T-cell (primary cell): Measurements from ENCODE around the gene SSC5D. TPM values are rescaled to one million over a fixed set of nuclear protein-coding genes. Genes with fewer than 3 reads are reported as not detected.

Experiments used
- ATAC-seq, 4 experiments: fragments of 200-7000 bp in 3 of 4; fragments of 150-1000 bp in 1 of 4; cut with Tn5 transposase; replicated peaks in 1 of 4; 1 replicate in 3 of 4; 2 replicates in 1 of 4; pipeline ENCODE4 v1.10.0; 2021; ENCODE audit warnings: moderate library complexity in 3 of 4, mild to moderate bottlenecking in 2 of 4, moderate number of reproducible peaks in 1 of 4
- CTCF ChIA-PET, 2 donors: fragments of 300-600 bp; sonication (Branson Sonifier 250); formaldehyde crosslinking; loops; one replicate each; lab custom pipeline; 2022; ENCODE audit warnings: antibody characterized with exemption in 2 of 2; lab: Charles Lee
- POLR2A ChIA-PET, 2 donors: fragments of 300-600 bp; sonication (Branson Sonifier 250); formaldehyde crosslinking; loops; one replicate each; lab custom pipeline; 2022; ENCODE audit warnings: antibody characterized with exemption in 2 of 2; lab: Charles Lee
- DNase-seq, 35 experiments: peaks; one replicate each; pipeline versions ENCODE4 v3.0.0 to v3.0.0-alpha.2; 2013 to 2023
- H3K27ac ChIP-seq: one replicate; pipeline ENCODE4 v1.5.1; 2013; ENCODE audit warnings: low read length
- H3K27me3 ChIP-seq, 2 experiments: replicated peaks in 1 of 2; 1 replicate in 1 of 2; 2 replicates in 1 of 2; pipeline versions ENCODE4 v1.6.1 to v1.7.0; 2013; ENCODE audit warnings: low read length in 1 of 2, mixed read lengths in 1 of 2; ENCODE audit not compliant: control insufficient read depth in 2 of 2, insufficient read depth in 2 of 2; ENCODE audit errors: extremely low read depth in 1 of 2
- H3K36me3 ChIP-seq, 2 donors: 1 replicate in 1 of 2; 2 replicates in 1 of 2; pipeline versions ENCODE4 v1.6.1 to v1.7.0; 2013; ENCODE audit warnings: low read length in 1 of 2; ENCODE audit not compliant: control insufficient read depth in 2 of 2, insufficient read depth in 1 of 2; ENCODE audit errors: extremely low read depth in 1 of 2
- H3K4me1 ChIP-seq, 2 experiments: 1 replicate in 1 of 2; 2 replicates in 1 of 2; pipeline versions ENCODE4 v1.6.1 to v1.7.0; 2013; ENCODE audit warnings: low read length in 2 of 2, mixed read lengths in 1 of 2; ENCODE audit not compliant: insufficient read depth in 2 of 2, control insufficient read depth in 1 of 2; ENCODE audit errors: extremely low read depth in 1 of 2
- H3K4me3 ChIP-seq, 2 donors: 1 replicate in 1 of 2; 2 replicates in 1 of 2; pipeline versions ENCODE4 v1.5.1 to v1.7.0; 2013; ENCODE audit warnings: mild to moderate bottlenecking in 2 of 2, low read length in 1 of 2, moderate library complexity in 1 of 2; ENCODE audit not compliant: control insufficient read depth in 1 of 2; ENCODE audit errors: extremely low read depth in 1 of 2
- H3K9me3 ChIP-seq: 2 replicates; pipeline ENCODE4 v1.7.0; 2013
- H3K27ac Mint-ChIP-seq, 2 donors: one replicate each; pipeline ENCODE4 v1.8.0; 2020 to 2021; ENCODE audit warnings: mild to moderate bottlenecking in 2 of 2, mixed read lengths in 2 of 2
- H3K27me3 Mint-ChIP-seq, 2 donors: one replicate each; pipeline ENCODE4 v1.8.0; 2021 to 2022; ENCODE audit warnings: mixed read lengths in 2 of 2
- H3K36me3 Mint-ChIP-seq: one replicate; pipeline ENCODE4 v1.8.0; 2021; ENCODE audit warnings: mixed read lengths
- H3K4me1 Mint-ChIP-seq, 3 donors: one replicate each; pipeline ENCODE4 v1.8.0; 2020 to 2022; ENCODE audit warnings: mixed read lengths in 3 of 3, mild to moderate bottlenecking in 1 of 3
- H3K4me3 Mint-ChIP-seq, 3 donors: one replicate each; pipeline ENCODE4 v1.8.0; 2020 to 2022; ENCODE audit warnings: mild to moderate bottlenecking in 3 of 3, mixed read lengths in 3 of 3, moderate library complexity in 3 of 3
- H3K9me3 Mint-ChIP-seq, 3 donors: one replicate each; pipeline ENCODE4 v1.8.0; 2020 to 2022; ENCODE audit warnings: mixed read lengths in 3 of 3
- total RNA-seq, 35 experiments: library from RNA in 6 of 35; stranded (reverse) in 6 of 35; fragments of 120-200 nt in 1 of 35; gene quantifications; one replicate each; pipeline versions ENCODE4 v1.2.1 to v1.2.4 and lab custom pipeline; 2013 to 2026

SSC5D gene
- total RNA-seq, 5 donors from 2014 or later (not counting 1 experiment from before 2014, with no cell fraction given), result 0.38 to 1.3 (median 0.66) TPM

DNA sequence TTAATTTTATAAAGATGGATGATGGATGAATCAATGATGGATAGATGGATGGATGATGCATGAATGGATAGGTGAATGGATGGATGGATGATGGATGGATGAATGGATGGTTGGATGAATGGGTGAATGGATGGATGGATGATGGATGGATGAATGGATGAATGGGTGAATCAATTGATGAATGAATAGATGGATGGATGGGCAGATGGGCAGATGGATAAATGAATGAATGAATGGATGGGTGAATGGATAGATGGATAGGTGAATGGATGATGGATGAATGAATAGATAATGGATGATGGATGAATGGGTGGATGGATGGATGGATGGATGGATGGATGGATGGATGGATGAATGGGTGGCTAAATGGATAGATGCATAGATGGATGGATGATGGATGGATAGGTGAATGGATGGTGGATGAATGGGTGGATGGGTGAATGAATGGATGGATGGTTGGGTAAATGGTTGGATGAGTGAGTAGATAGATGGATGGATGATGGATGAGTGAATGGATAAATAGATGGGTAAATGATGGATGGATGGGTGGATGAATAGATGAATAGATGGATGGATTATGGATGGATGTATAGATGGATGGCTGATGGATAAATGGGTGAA is 79.6 kb downstream of the SSC5D start:
- POLR2A ChIA-PET, result no interaction called here
- Mint-ChIP-seq H3K9me3 (no peaks in the 10 kb centered on the region), H3K4me1 (no peaks in the 10 kb centered on the region), H3K36me3 (no peaks in the 10 kb centered on the region), H3K4me3 (no peak overlapping the region), H3K27me3 (peaks cover 9 to 15% of the 10 kb centered on the region in 2 donors), H3K27ac (no peak overlapping the region)
- Histone ChIP-seq H3K36me3 (no peaks in the 10 kb centered on the region), H3K4me3 (no peak overlapping the region), H3K4me1 (no peaks in the 10 kb centered on the region), H3K27me3 (peaks cover 0 to 29% of the 10 kb centered on the region in 2 experiments), H3K27ac (no peak overlapping the region), H3K9me3 (no peaks in the 10 kb centered on the region)
- ATAC-seq, result no peak
- DNase-seq, result no peak
- CTCF ChIA-PET, result interaction anchor here in 1 of 2 donors (0.7 kb wide), 1 partner anchor 478 kb away, joined by 3 read pairs; no protein-coding TSS in a partner anchor

Other genes starting within 250 kb of the SSC5D start
- 100 to 1,000 TPM; 173 to 208 (median 194) TPM for gene PPP6R1, start 229.4 kb upstream of the SSC5D start, total RNA-seq
- gene HSPBP1, start 208.3 kb upstream of the SSC5D start, total RNA-seq, result 10 to 100 TPM; 16.8 to 27.6 (median 24.7) TPM
- gene BRSK1, start 204.4 kb upstream of the SSC5D start, total RNA-seq, result 1 to 10 TPM; 2.9 to 5.8 (median 3.9) TPM
- under 1 TPM in 1 of 5 donors, not detected in 4; 0.47 TPM for gene TMEM150B, start 163.1 kb upstream of the SSC5D start, total RNA-seq
- 10 to 100 TPM; 24.4 to 71.8 (median 30.7) TPM for gene KMT5C, start 148.6 kb upstream of the SSC5D start, total RNA-seq
- gene COX6B2, start 133.7 kb upstream of the SSC5D start, total RNA-seq, result under 1 TPM in 2 of 5 donors, not detected in 3; 0.12 to 0.51 TPM
- gene GARIN5B, start 125.2 kb upstream of the SSC5D start, total RNA-seq, result not detected
- under 1 TPM in 2 of 5 donors, not detected in 3; 0.53 to 0.96 TPM for gene IL11, start 118.0 kb upstream of the SSC5D start, total RNA-seq
- gene TMEM190, start 111.6 kb upstream of the SSC5D start, total RNA-seq, result not detected
- gene TMEM238, start 104.1 kb upstream of the SSC5D start, total RNA-seq, result 10 to 100 TPM; 10.8 to 23.2 (median 20.0) TPM
- 1,000 to 10,000 TPM; 3,465 to 4,436 (median 4,286) TPM for gene RPL28, start 102.5 kb upstream of the SSC5D start, total RNA-seq
- gene UBE2S, start 80.6 kb upstream of the SSC5D start, total RNA-seq, result 10 to 100 TPM; 27.5 to 75.2 (median 35.1) TPM
- gene SHISA7, start 45.1 kb upstream of the SSC5D start, total RNA-seq, result not detected
- 10 to 100 TPM in 3 of 5 donors, 1 to 10 TPM in 2; 6.8 to 18.9 (median 14.7) TPM for gene ISOC2, start 26.8 kb upstream of the SSC5D start, total RNA-seq
- not detected for gene C19orf85, start 23.7 kb upstream of the SSC5D start, total RNA-seq
- 10 to 100 TPM; 14.2 to 24.1 (median 16.2) TPM for gene ZNF628, start 11.8 kb upstream of the SSC5D start, total RNA-seq
- 10 to 100 TPM in 1 of 5 donors, 1 to 10 TPM in 4; 6.3 to 10.4 (median 8.1) TPM for gene NAT14, start 3.2 kb upstream of the SSC5D start, total RNA-seq
- not detected for gene SBK2, start 48.7 kb downstream of the SSC5D start, total RNA-seq
- not detected for gene SBK3, start 57.1 kb downstream of the SSC5D start, total RNA-seq
- gene ZNF579, start 92.4 kb downstream of the SSC5D start, total RNA-seq, result 10 to 100 TPM in 3 of 5 donors, 1 to 10 TPM in 2; 5.4 to 13.3 (median 10.0) TPM
- gene FIZ1, start 111.1 kb downstream of the SSC5D start, total RNA-seq, result 10 to 100 TPM in 4 of 5 donors, 1 to 10 TPM in 1; 9.8 to 27.7 (median 19.0) TPM
- gene ZNF524, start 111.9 kb downstream of the SSC5D start, total RNA-seq, result 10 to 100 TPM; 14.9 to 42.2 (median 33.4) TPM
- gene ZNF865, start 117.2 kb downstream of the SSC5D start, total RNA-seq, result 10 to 100 TPM; 16.3 to 29.4 (median 27.3) TPM
- gene ZNF784, start 136.1 kb downstream of the SSC5D start, total RNA-seq, result 10 to 100 TPM in 2 of 5 donors, 1 to 10 TPM in 3; 7.2 to 13.3 (median 8.2) TPM
- gene ZNF580, start 152.6 kb downstream of the SSC5D start, total RNA-seq, result 100 to 1,000 TPM in 2 of 5 donors, 10 to 100 TPM in 3; 44.6 to 116 (median 94.2) TPM
- gene ZNF581, start 155.2 kb downstream of the SSC5D start, total RNA-seq, result 10 to 100 TPM; 26.4 to 38.7 (median 31.9) TPM
- 1 to 10 TPM; 1.7 to 4.7 (median 3.8) TPM for gene CCDC106, start 159.8 kb downstream of the SSC5D start, total RNA-seq
- 100 to 1,000 TPM; 254 to 310 (median 303) TPM for gene U2AF2, start 166.6 kb downstream of the SSC5D start, total RNA-seq
- gene EPN1, start 186.8 kb downstream of the SSC5D start, total RNA-seq, result 10 to 100 TPM; 32.6 to 75.2 (median 60.6) TPM
- gene NLRP9, start 250.0 kb downstream of the SSC5D start, total RNA-seq, result not detected